ENCODE results near the gene FAM107A.

The FAM107A gene

DNA sequence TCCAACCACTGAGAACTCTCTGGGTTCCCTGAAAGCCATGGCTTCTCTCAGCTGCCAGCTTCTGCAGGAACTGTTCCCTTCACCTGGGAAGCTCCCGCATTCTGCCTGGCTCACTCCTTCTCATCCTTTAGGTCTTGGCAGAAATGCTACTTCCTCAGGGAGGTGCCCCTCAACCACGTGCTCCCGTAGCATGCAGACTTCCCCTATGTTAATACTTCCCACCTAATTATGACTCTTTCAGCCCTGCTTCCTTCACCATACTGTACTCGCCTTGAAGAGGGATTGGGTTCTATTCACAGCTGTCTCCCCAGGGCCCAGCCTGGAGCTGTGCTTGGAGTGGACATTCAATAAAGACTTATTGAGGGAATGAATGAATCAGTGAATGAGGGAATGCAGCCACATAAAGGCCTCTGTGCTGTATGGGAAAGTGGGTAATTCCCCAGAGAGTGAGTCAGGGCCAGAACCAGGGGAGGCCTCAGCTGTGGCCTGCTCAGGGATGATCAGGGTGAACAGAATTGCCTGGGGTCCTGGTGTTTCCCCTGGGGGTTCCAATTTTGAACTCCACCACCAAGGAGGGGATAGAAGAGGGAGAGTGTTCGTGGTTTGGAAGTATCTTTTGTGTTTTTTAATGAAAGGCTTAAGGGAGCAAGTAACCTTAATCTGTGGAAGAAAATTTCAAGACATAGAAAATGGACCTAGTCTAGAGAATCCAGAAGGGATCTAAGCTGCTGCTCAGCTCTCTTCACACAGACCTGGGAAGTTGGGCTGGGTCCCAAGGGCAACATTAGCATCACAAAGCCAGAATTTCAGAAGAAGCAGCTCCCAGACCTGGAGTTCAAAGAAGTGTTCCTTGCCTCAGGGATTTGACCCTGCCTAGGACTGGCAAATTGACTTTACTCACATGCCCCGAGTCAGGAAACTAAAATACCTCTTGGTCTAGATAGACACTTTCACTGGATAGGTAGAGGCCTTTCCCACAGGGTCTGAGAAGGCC lies 14.6 kb upstream of the FAM107A start:
- no peak for DNase-seq

DNA sequence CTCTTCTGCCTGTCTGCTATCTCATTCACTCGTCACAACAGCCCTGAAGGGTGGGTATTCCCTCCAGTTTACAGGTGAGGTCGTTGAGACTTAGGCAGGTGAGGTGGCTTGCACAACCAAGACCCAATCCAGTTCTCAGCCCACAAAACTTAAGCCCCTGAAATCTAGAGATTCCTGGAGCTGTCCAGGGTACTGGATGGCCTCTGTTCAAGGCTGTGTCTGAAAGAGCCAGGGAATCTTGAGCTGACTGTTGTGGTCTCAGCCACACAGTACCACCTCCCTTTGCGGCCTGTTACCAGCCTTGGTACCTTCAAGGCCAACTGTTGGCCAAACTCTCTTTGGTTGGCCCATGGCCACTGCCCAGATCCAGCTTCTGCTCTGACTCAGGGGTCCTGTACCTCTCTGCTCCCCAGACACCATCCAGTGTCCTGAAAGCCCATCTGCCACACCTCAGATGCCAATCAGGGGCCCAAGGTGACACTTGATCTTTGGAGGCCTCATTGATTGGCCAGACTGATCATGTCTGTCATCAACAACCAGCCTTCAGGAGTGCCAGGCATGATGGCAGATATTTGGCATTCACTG lies 10.9 kb upstream of the FAM107A start:
- no peak for DNase-seq

DNA sequence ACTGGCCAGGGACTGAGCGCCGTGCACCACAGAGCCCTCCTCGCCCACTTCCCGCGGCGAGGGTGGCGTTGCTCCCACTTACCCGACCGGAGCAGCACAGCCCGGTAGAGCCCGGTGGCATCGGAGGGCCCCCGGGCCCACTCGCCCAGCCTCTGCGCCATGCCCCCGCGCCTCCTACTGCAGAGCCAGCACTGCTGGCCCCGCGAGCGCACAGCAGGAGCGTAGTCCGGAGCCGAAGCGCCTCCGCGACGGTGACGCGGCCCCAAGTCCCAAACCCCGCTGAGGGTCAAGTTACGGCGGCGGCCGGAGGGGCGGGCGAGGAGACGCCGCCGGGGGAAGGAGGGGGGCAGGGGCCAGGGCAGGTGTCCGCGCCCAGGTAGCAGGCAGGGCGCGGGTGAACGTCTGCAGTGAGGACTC lies 9.6 kb upstream of the FAM107A start:
- DNase-seq: no peak

DNA sequence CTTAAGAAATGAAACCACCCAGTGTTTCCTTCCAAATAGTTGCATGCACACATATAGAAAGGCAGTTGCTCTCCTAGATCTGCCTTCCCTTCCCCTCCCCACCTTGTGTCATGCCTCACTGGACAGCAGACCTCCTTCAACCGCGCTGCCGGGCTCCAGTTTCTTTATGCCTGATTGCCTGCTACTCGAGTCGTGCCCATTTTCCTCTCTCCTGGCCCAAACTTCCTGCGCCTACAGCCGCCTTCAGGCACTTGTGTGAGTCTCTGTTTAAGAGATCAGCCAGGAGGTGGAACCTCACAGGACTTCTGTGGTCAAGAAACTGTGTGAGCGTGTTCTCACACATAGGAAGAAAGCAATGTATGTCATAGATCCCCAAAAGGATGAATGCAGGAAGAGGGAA lies 8.8 kb upstream of the FAM107A start:
- no peak for DNase-seq

DNA sequence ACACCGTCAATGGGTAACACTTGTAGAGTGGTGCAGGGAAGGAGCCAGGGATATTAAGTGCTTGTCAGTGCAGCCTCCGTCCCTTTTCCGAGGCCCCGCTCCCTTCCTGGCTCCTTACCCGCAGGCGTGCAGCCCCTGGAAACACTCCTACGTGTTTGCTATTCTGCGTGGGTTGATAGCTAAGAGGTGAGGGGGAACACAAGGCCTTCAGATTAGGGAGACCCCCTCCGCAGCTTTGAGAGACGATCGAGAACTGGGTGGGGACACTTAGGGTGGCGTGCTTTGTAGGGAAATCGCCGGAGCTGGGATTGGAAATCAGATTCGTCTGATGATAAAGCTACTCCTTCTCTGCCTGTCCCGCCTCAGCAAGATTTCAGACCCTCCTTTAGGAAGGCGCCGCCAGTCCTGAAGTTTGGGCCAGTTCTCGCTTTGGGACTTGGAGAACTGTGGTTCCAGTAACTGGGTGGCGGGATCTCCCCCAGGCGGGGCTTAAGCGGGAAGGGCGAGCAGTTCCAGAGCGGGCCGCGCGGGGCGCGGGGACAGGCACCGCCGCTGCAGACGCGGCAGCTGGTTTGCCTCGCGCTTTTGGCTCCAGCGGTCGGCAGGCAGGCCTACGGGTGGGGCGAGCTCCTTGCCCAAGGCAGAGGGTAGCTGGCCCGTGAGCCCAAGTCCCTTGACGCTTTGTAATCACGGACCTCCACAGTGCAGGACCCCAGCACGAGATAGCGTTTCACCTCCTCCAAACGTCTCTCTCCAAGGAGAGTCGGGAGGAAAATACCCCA lies 8.0 kb upstream of the FAM107A start:
- peak; percentile 64 to 73 for DNase-seq

DNA sequence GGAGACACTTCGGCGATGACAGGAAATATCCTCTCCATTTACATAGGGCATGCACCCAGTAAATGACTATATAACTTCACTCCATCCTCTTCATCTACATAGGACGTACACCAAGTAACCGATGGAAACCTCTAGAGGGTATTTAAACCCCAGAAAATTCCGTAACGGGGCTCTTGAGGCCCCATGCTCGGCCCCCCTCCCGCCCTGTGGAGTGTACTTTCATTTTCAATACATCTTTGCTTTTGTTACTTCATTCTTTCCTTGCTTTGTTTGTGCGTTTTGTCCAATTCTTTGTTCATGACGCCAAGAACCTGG lies 7.5 kb upstream of the FAM107A start:
- DNase-seq: no peak

DNA sequence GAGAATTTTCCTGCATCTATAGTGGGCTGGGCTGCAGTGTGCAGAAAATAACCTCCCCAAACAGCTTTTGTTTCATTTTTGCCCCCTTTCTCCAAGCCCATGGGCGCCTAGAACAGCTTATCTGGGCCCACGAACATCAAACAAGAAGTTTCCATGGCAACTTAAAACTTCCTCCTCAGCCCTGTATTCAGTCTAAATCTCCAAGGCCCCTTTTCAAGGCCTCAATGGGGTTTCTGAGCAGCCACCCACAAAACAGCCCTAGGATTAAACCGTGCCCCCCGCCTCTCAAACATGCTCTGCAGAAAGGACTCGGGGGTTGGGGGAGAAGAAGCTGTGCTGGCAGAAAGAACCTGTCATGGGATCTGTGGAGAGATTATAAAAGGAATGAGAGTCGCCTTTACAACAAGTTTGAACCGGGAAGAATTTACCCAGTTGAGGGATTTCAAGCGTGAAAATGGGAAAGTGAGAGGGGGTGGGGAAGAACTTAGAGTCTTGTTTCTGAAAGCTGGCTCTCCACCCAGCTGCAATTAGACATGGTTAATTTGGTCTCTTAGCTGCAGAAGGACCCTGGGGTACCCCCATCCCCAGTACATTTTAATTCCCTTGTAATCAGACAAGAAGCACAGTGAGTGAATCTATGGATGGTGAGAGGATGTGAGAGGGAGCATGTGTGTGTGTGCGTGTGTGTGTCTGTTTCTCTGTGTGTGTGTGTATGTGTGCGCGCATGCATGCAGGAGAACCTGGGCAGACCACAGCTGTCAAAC lies 4.3 kb upstream of the FAM107A start:
- DNase-seq: no peak

DNA sequence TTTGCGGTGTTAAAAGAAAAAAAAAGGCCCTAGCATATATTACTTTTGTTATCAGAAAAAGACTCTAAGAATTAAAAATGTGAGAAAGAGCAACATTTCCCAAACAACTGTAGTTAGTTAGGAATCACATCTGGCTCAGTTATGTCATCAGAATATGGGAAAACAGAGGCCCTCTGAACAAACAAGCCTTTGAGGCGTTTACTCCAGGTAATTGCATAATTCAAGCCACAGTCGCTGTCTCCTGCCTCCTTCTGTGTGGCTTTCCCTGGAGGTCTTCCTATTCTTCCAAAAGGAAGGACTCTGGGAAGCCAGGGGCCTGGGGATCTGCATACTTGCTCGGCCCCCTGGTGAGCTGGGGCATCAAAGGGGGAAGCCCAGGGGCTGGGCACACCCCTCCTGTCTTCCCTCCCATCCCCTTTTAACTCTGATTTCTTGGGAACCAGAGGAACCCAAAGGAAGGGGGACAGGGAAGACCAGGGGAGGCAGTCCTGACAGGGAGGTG lies 3.7 kb upstream of the FAM107A start:
- DNase-seq: no peak

DNA sequence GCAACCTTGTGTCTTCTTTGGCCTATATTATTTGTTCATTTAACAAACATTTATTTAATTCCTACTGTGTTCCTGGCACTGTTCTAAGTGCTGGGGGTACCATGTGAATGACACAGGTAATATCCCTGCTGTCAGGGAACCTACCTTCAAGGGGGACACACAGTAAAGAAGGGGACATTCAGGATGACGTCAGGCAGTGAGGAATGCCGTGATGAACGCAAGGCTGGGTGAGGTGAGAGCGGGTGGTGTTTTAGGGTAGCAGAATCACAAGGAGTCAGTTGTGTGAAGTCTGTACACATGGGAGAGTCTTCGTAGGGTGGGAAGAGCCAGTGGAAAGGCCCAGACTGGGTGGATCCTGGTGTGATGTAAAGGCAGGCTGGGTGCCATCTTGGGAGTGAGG lies 1.7 kb upstream of the FAM107A start:
- no peak for DNase-seq

DNA sequence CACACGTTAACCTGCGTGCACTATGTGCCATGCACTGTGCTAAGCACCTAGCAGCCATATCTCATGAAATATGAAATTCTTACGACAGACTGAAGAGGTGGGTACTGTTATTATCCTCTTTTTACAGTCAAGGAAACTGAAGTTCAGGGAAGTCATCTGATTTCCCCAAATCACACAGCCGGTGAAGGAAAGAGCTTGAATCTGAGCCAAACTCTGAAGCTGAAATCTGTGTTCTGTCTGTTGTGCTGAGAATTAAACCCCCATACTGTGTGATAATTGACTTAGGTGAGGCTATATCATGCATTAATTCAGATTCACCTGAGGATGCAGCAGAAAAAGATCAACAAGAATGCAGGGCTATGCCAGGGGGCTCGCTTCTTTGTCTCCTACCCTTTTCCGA lies 475 bp downstream of the FAM107A start:
- no peak for DNase-seq

DNA sequence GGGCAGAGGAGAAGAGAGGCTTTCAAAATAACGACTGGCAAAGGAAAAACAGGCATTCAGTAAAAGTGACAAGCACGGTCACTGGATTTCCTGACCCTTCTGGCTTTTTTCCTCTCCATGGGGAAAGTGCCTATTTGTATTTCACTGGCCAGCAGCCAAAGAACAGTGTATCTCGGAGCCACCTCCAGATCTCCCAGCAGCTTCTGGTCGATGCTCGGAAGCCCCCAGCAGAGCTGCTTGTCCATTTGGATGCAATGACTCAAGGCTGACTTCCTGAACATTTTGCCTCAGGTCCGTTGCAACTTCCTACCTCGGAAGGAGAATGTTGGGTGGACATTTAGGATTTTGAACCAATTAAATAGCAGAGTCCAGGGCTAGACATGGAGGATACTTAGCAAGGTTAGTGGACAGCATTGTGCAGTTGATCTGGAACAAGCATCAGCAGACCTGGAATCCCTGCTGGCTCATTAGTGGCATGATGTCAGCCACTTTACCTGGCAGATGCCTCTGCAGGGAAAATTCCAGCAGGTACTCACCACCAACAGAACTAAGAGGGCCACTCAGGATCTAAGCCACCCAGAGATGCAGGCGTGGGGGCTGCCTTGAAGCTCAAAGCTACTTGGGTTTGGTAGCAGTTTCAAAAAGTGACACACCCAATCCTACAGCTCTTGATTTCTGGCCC lies 1.1 kb downstream of the FAM107A start:
- no peak for DNase-seq

DNA sequence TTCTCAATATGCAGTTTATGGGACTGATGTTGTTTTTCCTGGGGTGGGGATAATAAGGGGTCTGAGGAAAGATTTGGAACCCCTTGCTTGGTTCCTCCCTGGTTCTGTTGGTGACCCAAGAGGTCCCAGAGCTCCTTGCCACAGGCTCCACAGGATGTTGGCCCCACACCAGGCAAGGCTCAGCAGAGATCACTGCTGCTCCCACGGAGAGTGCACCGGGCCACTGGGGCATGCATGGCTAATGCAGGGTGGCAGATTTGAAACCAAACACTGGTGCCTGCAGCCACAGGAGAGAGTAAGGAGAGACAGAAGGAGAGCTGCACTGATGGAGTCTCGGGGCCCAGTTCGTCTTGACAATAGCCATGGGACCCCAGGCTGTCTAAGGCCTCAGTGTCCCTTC lies 2.5 kb downstream of the FAM107A start:
- no peak for DNase-seq

DNA sequence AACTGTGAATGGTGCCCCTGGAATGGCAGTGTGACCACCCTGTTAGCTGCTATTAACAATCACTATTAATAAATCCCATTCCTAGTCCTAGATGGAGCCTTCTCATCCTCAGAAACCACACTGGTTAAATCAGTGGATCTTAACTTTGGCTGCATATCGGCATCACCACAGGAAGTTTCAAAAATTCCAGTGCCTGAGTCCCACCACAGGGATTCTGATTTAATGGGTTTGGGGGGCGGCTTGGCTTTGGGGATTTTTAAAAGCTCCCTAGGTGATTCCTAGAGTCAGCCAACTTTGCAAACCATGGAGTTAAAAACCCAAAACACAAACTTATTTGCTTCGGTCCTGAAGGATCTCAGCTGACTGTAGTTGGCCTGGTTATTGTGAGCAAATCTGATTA lies 3.1 kb downstream of the FAM107A start:
- DNase-seq: no peak

DNA sequence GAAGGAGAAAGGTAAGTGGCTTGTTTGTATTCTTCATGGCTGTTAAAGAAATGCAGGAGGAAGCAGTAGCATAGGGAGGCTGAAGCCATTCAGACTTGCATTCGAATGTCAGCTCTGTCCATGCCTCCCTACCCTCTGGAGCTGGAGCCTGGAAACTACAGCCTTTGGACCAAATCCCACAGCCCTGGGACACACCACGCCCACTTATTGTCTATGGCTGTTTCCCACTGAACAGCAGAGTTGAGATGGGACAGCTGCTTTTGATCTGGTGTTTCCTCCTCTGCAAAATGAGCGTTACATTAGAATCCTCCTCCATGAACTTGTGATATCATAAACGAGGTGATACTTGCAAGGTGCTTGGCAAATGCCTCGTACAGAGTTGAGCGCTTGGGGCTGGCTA lies 3.6 kb downstream of the FAM107A start:
- DNase-seq: no peak

DNA sequence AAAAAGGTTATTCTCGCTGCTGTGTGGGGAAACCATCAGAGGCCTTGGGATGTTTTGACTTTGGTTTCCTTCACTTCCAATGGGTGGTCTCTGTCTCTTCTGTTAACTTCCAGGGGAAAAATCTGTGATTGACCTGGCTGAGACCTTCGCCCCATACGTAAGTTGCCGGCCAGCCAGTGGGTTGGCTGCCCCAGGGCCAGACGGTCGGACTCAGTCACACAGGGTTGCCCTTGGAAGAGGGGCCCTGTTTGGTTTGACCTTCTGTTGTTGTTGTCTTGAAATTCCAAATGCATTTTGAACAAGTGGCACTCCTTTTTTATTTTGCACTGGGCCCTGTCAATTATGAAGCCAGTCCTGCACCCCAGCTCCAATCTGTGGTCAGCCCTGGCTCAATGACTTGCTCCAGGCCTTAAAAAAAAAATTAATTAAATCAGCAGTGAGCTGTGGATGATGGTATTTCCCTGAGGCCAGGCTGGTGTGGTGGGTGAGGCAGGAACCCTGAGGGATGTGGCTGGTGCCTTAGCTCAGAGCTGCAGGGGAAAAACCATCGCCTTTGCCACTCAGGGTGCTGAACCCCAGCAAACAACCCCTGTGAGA lies 4.5 kb downstream of the FAM107A start:
- no peak for DNase-seq

DNA sequence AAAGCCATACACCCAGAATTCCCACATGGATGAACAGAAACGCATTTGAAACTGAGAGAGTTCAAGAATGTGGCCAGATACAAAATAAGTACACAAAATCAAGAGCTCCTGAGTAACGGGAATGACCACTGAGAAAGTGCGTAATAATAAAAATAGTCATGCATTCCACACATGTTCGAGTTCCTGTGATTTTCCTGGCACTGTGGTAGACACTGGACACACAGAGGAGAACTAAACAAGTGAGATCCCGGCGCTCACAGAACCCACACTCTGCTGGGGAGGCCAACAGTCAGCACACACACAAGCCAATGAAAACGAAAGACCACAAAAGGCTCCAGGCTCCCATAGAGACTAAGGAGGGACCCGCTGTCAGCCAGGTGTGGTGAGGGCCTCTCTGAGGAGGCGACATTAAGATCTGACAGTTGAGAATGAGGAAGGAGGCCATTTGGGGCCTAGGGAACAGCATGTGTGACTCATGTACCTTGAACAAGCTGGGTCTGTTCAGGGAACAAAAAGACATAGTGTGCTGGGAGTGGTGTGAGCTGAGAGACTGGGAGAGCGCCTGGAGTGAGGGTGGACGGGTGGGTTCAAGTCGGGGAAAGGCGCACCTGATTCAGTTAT lies 5.1 kb downstream of the FAM107A start:
- no peak for DNase-seq

DNA sequence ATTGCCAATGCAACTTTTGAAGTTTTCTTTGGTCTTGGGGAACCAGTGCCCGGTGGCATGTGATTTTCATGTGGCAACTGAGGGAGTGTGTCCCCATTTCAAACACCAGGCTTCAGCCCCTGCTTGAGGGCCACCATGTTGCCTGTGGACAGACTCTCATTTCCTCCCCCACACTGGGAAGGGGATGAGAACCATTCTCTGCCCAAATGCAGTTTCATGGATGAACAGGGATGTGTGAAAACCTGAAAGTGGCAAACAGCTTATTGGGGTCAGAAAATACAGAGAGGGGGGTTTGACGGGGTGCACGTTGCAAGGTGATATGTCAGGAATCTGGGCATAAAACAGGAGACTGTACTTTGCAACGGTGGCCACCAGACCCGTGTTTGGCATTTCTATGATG lies 6.3 kb downstream of the FAM107A start:
- DNase-seq: no peak

DNA sequence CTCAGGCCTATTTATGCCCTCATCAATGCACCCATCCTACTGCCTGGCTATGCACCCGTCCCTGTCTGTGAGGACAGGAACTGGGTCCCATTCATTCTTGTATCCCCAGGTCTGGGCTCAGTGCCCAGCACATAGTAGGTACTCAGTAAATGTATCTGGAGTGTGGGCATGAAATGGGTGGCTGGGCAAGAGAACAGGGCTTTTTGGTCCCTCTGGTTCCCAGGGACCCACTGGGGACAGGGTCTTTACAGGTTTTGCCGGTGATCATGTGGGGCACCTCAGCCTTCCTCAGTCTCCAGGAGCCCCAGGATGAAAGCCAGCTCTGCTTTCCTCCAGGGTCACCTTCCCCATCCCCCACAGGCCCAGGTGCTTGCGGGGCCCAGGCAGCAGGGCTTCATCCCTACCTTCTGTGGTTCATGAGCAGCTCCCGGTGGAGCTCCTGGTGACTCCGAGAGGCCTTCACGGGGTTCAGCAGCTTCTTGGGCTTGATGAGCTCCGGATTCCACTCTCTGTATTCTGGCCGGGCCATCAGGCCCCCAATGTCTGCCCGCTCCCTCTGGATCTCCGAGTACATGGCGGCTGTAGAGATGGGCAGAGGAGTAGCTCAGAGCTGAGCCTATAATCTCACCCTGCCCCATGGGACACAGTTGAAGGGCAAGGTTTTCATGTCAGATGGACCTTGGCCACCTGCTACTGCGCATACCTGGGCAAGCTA lies 7.7 kb downstream of the FAM107A start:
- no peak for DNase-seq

DNA sequence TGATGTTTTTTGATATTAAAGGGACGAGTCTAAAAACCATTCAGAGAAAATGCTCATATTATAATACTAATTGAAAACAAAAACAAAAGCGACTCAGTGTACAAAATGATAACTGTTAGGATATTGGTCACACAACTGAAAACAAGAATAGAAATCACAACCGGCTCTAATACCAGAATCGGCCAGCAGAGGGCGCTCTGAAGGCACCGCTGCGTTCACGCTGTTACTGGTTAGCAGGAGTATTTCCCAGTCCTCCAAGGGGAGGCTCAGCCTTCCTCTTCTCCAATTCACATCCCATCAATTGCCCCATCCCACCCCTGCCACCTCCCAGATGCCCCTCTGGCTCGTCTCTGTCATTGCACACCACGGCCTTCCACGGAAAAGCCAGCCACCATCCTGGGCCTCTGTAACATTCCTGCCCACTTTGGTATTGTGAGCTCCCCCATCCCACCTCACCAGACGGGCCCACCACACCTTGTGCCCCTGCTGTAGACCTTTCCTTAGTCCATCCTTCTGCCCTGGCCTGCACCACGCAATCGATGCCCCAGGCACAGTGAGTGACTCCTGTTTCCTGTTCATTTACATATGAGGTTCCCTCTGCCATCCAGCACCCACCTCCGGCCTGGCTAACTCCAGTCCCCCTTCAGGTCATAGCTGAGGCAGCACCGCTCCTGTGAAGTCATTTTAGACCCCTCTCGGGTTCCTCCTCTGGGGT lies 8.5 kb downstream of the FAM107A start:
- peak; percentile 82 to 87 for DNase-seq

DNA sequence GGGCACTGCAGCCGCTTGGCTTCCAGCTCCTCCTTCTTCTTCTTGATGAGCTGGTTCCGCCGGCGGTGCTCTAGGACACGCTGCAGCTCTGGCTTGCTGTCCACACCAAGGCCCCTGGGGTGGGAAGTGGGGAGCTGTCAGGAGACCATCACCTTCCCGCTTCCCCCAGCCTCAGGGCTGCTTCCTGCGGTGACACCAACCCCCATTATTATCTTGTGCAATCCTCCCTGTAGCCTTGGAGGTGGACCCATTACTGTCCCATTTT lies 10.0 kb downstream of the FAM107A start:
- no peak for DNase-seq

Measured in stimulated activated CD4-positive, alpha-beta T cell treated with anti-CD3 and anti-CD28 coated beads, Interleukin-2, amount 100 ng/mL, for 24 hours (primary cell).